Adrenal gland (tissue), 12 donors: ENCODE data around the gene ISCA2. TPM values are rescaled to one million over a fixed set of nuclear protein-coding genes. Genes with fewer than 3 reads are reported as not detected.
A peak's percentile ranks its signal among the peaks of the same experiment; 100 is the strongest.

Experiments used
- DNase-seq, 7 donors: peaks; one replicate each; pipeline ENCODE4 v3.0.0-alpha.2; 2019 to 2020
- H3K27ac ChIP-seq, 5 donors: fragments of 200-600 bp; sonication (generic) in 4 of 5; 1 replicate in 3 of 5; 2 replicates in 2 of 5; pipeline versions ENCODE4 v1.5.1 to v1.8.0; 2016 to 2020; ENCODE audit warnings: mild to moderate bottlenecking in 1 of 5
- H3K27me3 ChIP-seq: fragments of 200-600 bp; 2 replicates; pipeline ENCODE4 v1.8.0; 2021
- H3K36me3 ChIP-seq, 2 donors: fragments of 200-600 bp; replicated peaks in 1 of 2; 1 replicate in 1 of 2; 2 replicates in 1 of 2; pipeline versions ENCODE4 v1.5.1 to v1.8.0; 2018 to 2022
- H3K4me1 ChIP-seq, 2 donors: fragments of 200-600 bp; replicated peaks in 1 of 2; 1 replicate in 1 of 2; 2 replicates in 1 of 2; pipeline versions ENCODE4 v1.5.1 to v1.8.0; 2018 to 2021
- H3K4me3 ChIP-seq, 4 donors: fragments of 200-600 bp; sonication (generic) in 3 of 4; one replicate each; pipeline ENCODE4 v1.5.1; 2016 to 2018
- H3K9me3 ChIP-seq, 3 donors: fragments of 200-600 bp; sonication (generic) in 1 of 3; replicated peaks in 1 of 3; 1 replicate in 2 of 3; 2 replicates in 1 of 3; pipeline versions ENCODE4 v1.5.1 to v1.8.0; 2016 to 2021
- CTCF ChIP-seq, 6 experiments: fragments of 450-650 bp in 4 of 6; fragments of 200-600 bp in 2 of 6; sonication (generic) in 1 of 6; IDR thresholded peaks; 1 replicate in 5 of 6; 2 replicates in 1 of 6; pipeline versions ENCODE4 v1.5.1 to v1.8.0; 2016 to 2021; ENCODE audit warnings: antibody characterized with exemption in 6 of 6, mild to moderate bottlenecking in 2 of 6, moderate library complexity in 1 of 6
- POLR2A ChIP-seq, 2 donors: fragments of 450-650 bp; IDR thresholded peaks; one replicate each; pipeline ENCODE4 v1.6.1; 2017; ENCODE audit warnings: antibody characterized with exemption in 2 of 2, mild to moderate bottlenecking in 2 of 2, moderate library complexity in 1 of 2
- WGBS, 4 donors: extraction: QIAGEN DNeasy Blood & Tissue Kit in 2 of 4; methylation state at CpG; one replicate each; pipeline versions ENCODE4 v1.1.5 to v1.1.7; 2013 to 2017; 5-methylcytosine and 5-hydroxymethylcytosine counted together
- intact Hi-C, 2 donors: fragments of 100-400 bp; cut with DNase I; formaldehyde crosslinking; loops; one replicate each; pipeline versions ENCODE4 v1.14.1 to v1.15.0; 2022 to 2023
- polyA plus RNA-seq, 3 donors: library from polyadenylated mRNA; stranded (reverse); fragments of 200-250 nt in 2 of 3; fragments of 350-450 nt in 1 of 3; fragmentation: Illumina TruSeq in 1 of 3; extraction: RNeasy Lipid Tissue Mini Kit (QIAGEN cat#74804) in 1 of 3; gene quantifications; one replicate each; pipeline ENCODE4 v1.2.3, GENCODE V29; 2013 to 2014
- total RNA-seq, 9 donors: library from RNA; depleted of rRNA in 4 of 9; stranded (reverse); fragments of >200 nt in 4 of 9; fragments of 120-200 nt in 1 of 9; fragmentation: NEBNext Ultra II Directional in 1 of 9; extraction: Animal tissue kit (Norgen Biotek cat#: 25700) in 1 of 9; gene quantifications; one replicate each; pipeline versions ENCODE4 v1.1.0 to v1.2.4, GENCODE V29; 2013 to 2023
- donor health status: healthy with polysubstance abuse.
- donor health status: Bipolar disorder and iron deficiency.
- donor health status: DM: yes; HTN: yes; CAD: no.
- donor health status: DM: no; HTN: no; CAD: no.
- donor health status: DM: no; HTN: no; CAD: no.
- donor health status: DM: yes; HTN: yes; CAD: no.

The ISCA2 gene
- total and polyA plus RNA-seq, 12 donors = 13.2 to 63.6 (median 47.4) TPM

GRCh38 chr14:74502236-74503019 lies 8.9 kb downstream of the ISCA2 start:
- H3K9me3 ChIP-seq = no peaks in the 10 kb centered on the region
- H3K4me3 ChIP-seq = no peak overlapping the region
- no peaks in the 10 kb centered on the region for H3K36me3 ChIP-seq
- H3K27ac ChIP-seq = no peak overlapping the region
- H3K27me3 ChIP-seq = no peaks in the 10 kb centered on the region
- TF ChIP-seq CTCF (IDR thresholded peaks at IDR 0.05) = peak in 4 of 6 experiments; percentile 28 to 43 (median 37)
- TF ChIP-seq POLR2A (IDR thresholded peaks at IDR 0.05) = no peak
- intact Hi-C loops = loop anchor here (5.0 to 10.0 kb wide), 2 partner anchors 110 to 292 kb away; partner anchors contain the start of gene LTBP2 (in 1 of the 2)
- no peaks in the 10 kb centered on the region for H3K4me1 ChIP-seq
- 81 to 90% (median 83%) methylated on average over 11 to 21 of the region's 21 CpGs for WGBS, 4 donors
- DNase-seq = peak in 3 of 7 donors; percentile 26 to 54 (median 33)

- intact Hi-C loops = loop anchor here (5.0 to 10.0 kb wide), 2 partner anchors 109 to 291 kb away; partner anchors contain the start of gene LTBP2 (in 1 of the 2)
- no peaks in the 10 kb centered on the region for H3K36me3 ChIP-seq
- H3K27ac ChIP-seq = no peak overlapping the region
- no peak for TF ChIP-seq CTCF (IDR thresholded peaks at IDR 0.05)
- no peak for TF ChIP-seq POLR2A (IDR thresholded peaks at IDR 0.05)
- H3K27me3 ChIP-seq = no peaks in the 10 kb centered on the region
- no peaks in the 10 kb centered on the region for H3K9me3 ChIP-seq
- no peaks in the 10 kb centered on the region for H3K4me1 ChIP-seq
- no peak overlapping the region for H3K4me3 ChIP-seq
- WGBS, 4 donors = 80 to 96% (median 89%) methylated on average over 2 to 14 of the region's 14 CpGs
- DNase-seq = peak in 1 of 7 donors; percentile 15
These were observed 9.8 kb downstream of the ISCA2 start for GRCh38 chr14:74503291-74503937.

- 84 to 96% (median 95%) methylated on average over 12 of the region's 12 CpGs for WGBS, 4 donors
- H3K36me3 ChIP-seq = no peaks in the 10 kb centered on the region
- H3K27me3 ChIP-seq = no peaks in the 10 kb centered on the region
- no peaks in the 10 kb centered on the region for H3K4me1 ChIP-seq
- no peak overlapping the region for H3K4me3 ChIP-seq
- no peak overlapping the region for H3K27ac ChIP-seq
- TF ChIP-seq POLR2A (IDR thresholded peaks at IDR 0.05) (no peak), CTCF (IDR thresholded peaks at IDR 0.05) (no peak)
- peak in 2 of 7 donors; percentile 11 to 17 for DNase-seq
- intact Hi-C loops = loop anchor here (5.0 to 10.0 kb wide), 2 partner anchors 108 to 291 kb away; partner anchors contain the start of gene LTBP2 (in 1 of the 2)
- no peaks in the 10 kb centered on the region for H3K9me3 ChIP-seq
These were observed 10.4 kb downstream of the ISCA2 start for GRCh38 chr14:74503938-74504335.

- no peak for TF ChIP-seq CTCF (IDR thresholded peaks at IDR 0.05)
- no peak for TF ChIP-seq POLR2A (IDR thresholded peaks at IDR 0.05)
- Histone ChIP-seq H3K4me3 (no peak overlapping the region), H3K27ac (no peak overlapping the region), H3K27me3 (no peaks in the 10 kb centered on the region), H3K4me1 (no peaks in the 10 kb centered on the region), H3K9me3 (no peaks in the 10 kb centered on the region), H3K36me3 (no peaks in the 10 kb centered on the region)
- peak in 1 of 7 donors; percentile 8 for DNase-seq
- 83 to 88% (median 86%) methylated on average over 3 to 4 of the region's 4 CpGs; no CpG with 5 or more reads in 1 of the 4 donors for WGBS, 4 donors
- intact Hi-C loops = loop anchor here (5.0 to 10.0 kb wide), 2 partner anchors 108 to 290 kb away; partner anchors contain the start of gene LTBP2 (in 1 of the 2)
These were observed 10.8 kb downstream of the ISCA2 start for GRCh38 chr14:74504412-74504811.
